Pancreas (tissue), 10 donors: ENCODE measurements around the gene FGA. TPM values are rescaled to one million over a fixed set of nuclear protein-coding genes. Genes with fewer than 3 reads are reported as not detected.

Experiments
- ATAC-seq, 4 donors: fragments of 200-7000 bp; cut with Tn5 transposase; one replicate each; pipeline versions ENCODE4 v1.8.0 to v1.9.1; 2020; ENCODE audit warnings: mild to moderate bottlenecking in 4 of 4, moderate library complexity in 4 of 4
- DNase-seq, 6 donors: peaks; one replicate each; pipeline ENCODE4 v3.0.0-alpha.2; 2020
- FAIRE-seq: peaks from 2 replicates; lab custom pipeline; 2012; peaks lifted over from hg19 to GRCh38; lab: Jason Lieb, UNC
- H3K27ac ChIP-seq, 4 donors: fragments of 200-600 bp; sonication (generic); 1 replicate in 3 of 4; 2 replicates in 1 of 4; pipeline versions ENCODE4 v1.5.0 to v1.8.0; 2020
- H3K27me3 ChIP-seq, 4 donors: fragments of 200-600 bp; one replicate each; pipeline ENCODE4 v1.8.0; 2021
- H3K36me3 ChIP-seq, 3 donors: fragments of 200-600 bp; sonication (generic) in 1 of 3; one replicate each; pipeline versions ENCODE4 v1.5.0 to v1.8.0; 2020 to 2021
- H3K4me1 ChIP-seq, 3 donors: fragments of 200-600 bp; one replicate each; pipeline ENCODE4 v1.8.0; 2021
- H3K4me3 ChIP-seq, 4 donors: fragments of 200-600 bp; sonication (generic) in 2 of 4; one replicate each; pipeline versions ENCODE4 v1.5.0 to v1.8.0; 2020 to 2021
- H3K9me3 ChIP-seq, 4 donors: fragments of 200-600 bp; one replicate each; pipeline ENCODE4 v1.8.0; 2021
- CTCF ChIP-seq, 4 donors: fragments of 200-600 bp; sonication (generic) in 3 of 4; IDR thresholded peaks; one replicate each; pipeline versions ENCODE4 v1.5.0 to v1.8.0; 2021; ENCODE audit warnings: antibody characterized with exemption in 4 of 4
- WGBS, 2 donors: extraction: QIAGEN DNeasy Blood & Tissue Kit; methylation state at CpG; one replicate each; pipeline ENCODE4 v1.1.7; 2013; 5-methylcytosine and 5-hydroxymethylcytosine counted together
- intact Hi-C, 3 donors: fragments of 100-400 bp; cut with DNase I; formaldehyde crosslinking; loops; one replicate each; pipeline versions ENCODE4 v1.11.1 to v1.14.2; 2022
- polyA plus RNA-seq, 2 donors: library from polyadenylated mRNA; stranded (reverse); fragments of 200-250 nt; gene quantifications; one replicate each; pipeline ENCODE4 v1.2.3, GENCODE V29; 2013
- total RNA-seq, 6 donors: library from RNA; stranded (reverse); fragmentation: NEBNext Ultra II Directional in 4 of 6; extraction: Animal tissue kit (Norgen Biotek cat#: 25700) in 4 of 6; gene quantifications; one replicate each; pipeline versions ENCODE4 v1.2.1 to v1.2.4, GENCODE V29; 2021 to 2023
- donor health status: healthy with polysubstance abuse.
- donor health status: DM: no; HTN: no; CAD: no; lungs with moderate emphysema.
- donor health status: DM: no; HTN: no; CAD: no.
- donor health status: control.
- donor health status: control.
- donor health status: Bipolar disorder and iron deficiency.
- donor health status: DM: yes; HTN: yes; CAD: no.
- donor health status: DM: no; HTN: no; CAD: no.
- donor health status: DM: no; HTN: no; CAD: no.
- donor health status: DM: yes; HTN: yes; CAD: no.

Gene FGA
- total and polyA plus RNA-seq, 8 donors: 0.09 to 30.3 (median 7.7) TPM

GRCh38 chr4:154626793-154627484, 36.4 kb upstream of the FGA start:
- Histone ChIP-seq H3K27ac (no peak overlapping the region), H3K27me3 (no peaks in the 10 kb centered on the region), H3K36me3 (no peaks in the 10 kb centered on the region), H3K4me3 (peak overlapping the region; percentile 5 to 39 (median 21)), H3K9me3 (no peaks in the 10 kb centered on the region), H3K4me1 (peaks cover 0 to 3% (median 0%) of the 10 kb centered on the region in 3 donors)
- peak; percentile 92 to 97 (median 96) for ATAC-seq
- FAIRE-seq: no peak
- intact Hi-C loops: no loop called here
- peak; percentile 15 to 42 (median 35) for TF ChIP-seq CTCF (IDR thresholded peaks at IDR 0.05)
- 5 to 6% methylated on average over 47 to 48 of the region's 48 CpGs for whole genome bisulfite sequencing, 2 donors
- peak; percentile 41 to 89 (median 68) for DNase-seq

- Histone ChIP-seq H3K27ac (no peak overlapping the region), H3K4me1 (peaks cover 0 to 3% (median 0%) of the 10 kb centered on the region in 3 donors), H3K27me3 (no peaks in the 10 kb centered on the region), H3K4me3 (no peak overlapping the region), H3K36me3 (no peaks in the 10 kb centered on the region), H3K9me3 (no peaks in the 10 kb centered on the region)
- no peak for ATAC-seq
- FAIRE-seq: no peak
- TF ChIP-seq CTCF (IDR thresholded peaks at IDR 0.05): no peak
- intact Hi-C loops: no loop called here
- no peak for DNase-seq
- WGBS, 2 donors: 76 to 77% methylated on average over 3 of the region's 3 CpGs
Measured at GRCh38 chr4:154625971-154626370, 35.4 kb upstream of the FGA start.

DNA sequence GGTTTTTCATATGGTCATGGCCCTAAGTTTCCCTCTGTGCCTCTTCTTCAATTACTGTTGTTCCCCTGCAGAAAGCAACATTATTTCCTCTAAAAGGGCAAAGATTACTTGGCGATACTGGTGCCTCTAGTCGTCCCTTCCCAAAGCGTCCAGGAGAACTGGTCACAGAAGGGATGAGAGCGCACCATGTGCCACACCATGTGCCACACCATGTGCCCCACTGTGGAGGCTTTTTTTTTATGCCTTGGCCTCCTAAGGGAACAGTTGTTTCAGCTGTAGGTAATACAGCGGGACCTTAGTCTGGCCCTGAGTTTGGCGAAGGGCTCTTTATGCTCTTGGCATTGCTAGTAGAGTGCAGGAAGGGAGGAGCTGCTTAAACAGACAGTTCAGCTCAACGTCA, 33.5 kb upstream of the FGA start:
- Histone ChIP-seq H3K9me3 (no peaks in the 10 kb centered on the region), H3K27ac (no peak overlapping the region), H3K36me3 (no peaks in the 10 kb centered on the region), H3K27me3 (no peaks in the 10 kb centered on the region), H3K4me3 (no peak overlapping the region), H3K4me1 (peaks cover 0 to 3% (median 0%) of the 10 kb centered on the region in 3 donors)
- DNase-seq: no peak
- no peak for FAIRE-seq
- intact Hi-C loops: loop anchor here in 1 of 3 donors (5.0 kb wide), 1 partner anchor 67 kb away; no protein-coding TSS in a partner anchor
- 80 to 86% methylated on average over 7 of the region's 7 CpGs for WGBS, 2 donors
- no peak for TF ChIP-seq CTCF (IDR thresholded peaks at IDR 0.05)
- no peak for ATAC-seq

- H3K9me3 ChIP-seq: no peaks in the 10 kb centered on the region
- H3K36me3 ChIP-seq: no peaks in the 10 kb centered on the region
- H3K4me3 ChIP-seq: no peak overlapping the region
- 67 to 70% methylated on average over 3 of the region's 3 CpGs for WGBS, 2 donors
- no peaks in the 10 kb centered on the region for H3K27me3 ChIP-seq
- ATAC-seq: no peak
- peaks cover 0 to 3% (median 0%) of the 10 kb centered on the region in 3 donors for H3K4me1 ChIP-seq
- TF ChIP-seq CTCF (IDR thresholded peaks at IDR 0.05): no peak
- DNase-seq: no peak
- FAIRE-seq: no peak
- H3K27ac ChIP-seq: no peak overlapping the region
- intact Hi-C loops: loop anchor here in 1 of 3 donors (5.0 kb wide), 1 partner anchor 66 kb away; no protein-coding TSS in a partner anchor
Measured at GRCh38 chr4:154623436-154623835, 32.9 kb upstream of the FGA start.

DNA sequence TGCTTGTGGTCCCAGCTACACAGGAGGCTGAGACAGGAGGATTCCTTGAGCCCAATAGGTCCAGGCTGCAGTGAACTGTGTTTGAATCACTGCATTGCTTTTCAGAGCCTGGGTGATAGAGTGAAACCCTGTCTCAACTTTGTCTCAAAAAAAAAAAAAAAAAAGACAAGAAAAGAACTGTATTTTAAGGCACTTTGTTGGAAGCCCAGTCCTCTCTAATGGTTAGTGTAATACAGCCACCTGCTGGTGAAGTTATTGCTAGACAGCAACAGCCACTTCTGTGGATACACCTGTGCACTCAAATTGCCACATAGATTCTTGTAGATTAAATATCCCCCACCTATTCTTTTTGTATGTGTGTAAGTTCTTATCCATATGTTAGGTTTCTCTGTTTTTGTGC, 32.1 kb upstream of the FGA start:
- H3K9me3 ChIP-seq: no peaks in the 10 kb centered on the region
- no peak overlapping the region for H3K27ac ChIP-seq
- DNase-seq (peak in 1 of 6 donors; percentile 30), FAIRE-seq (no peak), ATAC-seq (peak; percentile 47 to 73 (median 66))
- H3K4me3 ChIP-seq: no peak overlapping the region
- intact Hi-C loops: loop anchor here in 1 of 3 donors (5.0 kb wide), 1 partner anchor 65 kb away; no protein-coding TSS in a partner anchor
- no peaks in the 10 kb centered on the region for H3K27me3 ChIP-seq
- peaks cover 0 to 7% (median 5%) of the 10 kb centered on the region in 3 donors for H3K4me1 ChIP-seq
- no peaks in the 10 kb centered on the region for H3K36me3 ChIP-seq
- TF ChIP-seq CTCF (IDR thresholded peaks at IDR 0.05): peak; percentile 10 to 53 (median 36)
